Activated CD8-positive, alpha-beta memory T cell treated with anti-CD3 and anti-CD28 coated beads, Interleukin-2, amount 50 U/mL, for 24 hours (primary cell): Measurements from ENCODE around the gene CXCL3.

Source experiments
- DNase-seq: peaks from one replicate; pipeline ENCODE4 v3.0.0-alpha.2; 2020; ENCODE audit errors: extremely low read depth

The CXCL3 gene

DNA sequence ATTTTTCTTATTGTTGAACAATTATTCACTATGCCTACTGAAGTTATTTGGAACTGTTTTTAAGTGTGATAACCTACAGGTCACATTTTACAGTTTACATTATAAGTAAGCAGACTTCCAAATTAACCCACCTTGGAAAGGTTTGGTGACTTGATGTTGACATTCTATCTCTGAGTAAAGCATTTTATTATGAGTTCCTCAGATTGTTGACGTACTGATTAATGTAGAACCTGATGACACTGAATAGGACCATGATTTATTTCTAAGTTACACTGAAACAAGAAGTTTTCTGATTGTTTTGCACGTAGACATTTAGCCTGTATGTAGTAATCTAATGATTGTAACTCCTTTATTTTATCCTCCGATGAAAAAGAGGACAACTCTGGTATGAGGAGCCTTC is 17.0 kb upstream of the CXCL3 start:
- DNase-seq, result no peak

DNA sequence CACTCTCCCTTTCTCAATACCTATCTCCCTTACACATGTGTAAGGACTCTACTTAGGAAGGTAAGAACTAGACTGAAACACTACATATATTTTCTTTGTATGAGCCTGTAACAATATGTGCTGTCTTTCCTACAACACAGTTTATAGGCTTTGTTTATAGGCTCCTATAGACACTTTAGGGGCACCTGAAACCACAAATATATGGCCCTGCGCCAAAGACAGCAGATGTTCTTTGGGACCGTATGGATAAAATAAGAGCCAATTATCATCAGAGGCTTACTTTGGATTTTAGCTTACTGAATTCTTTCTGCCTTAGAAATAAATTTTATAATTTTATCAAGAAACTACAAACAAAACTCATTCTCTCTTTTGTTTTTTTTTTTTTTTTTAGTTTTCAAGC is 16.6 kb upstream of the CXCL3 start:
- DNase-seq, result no peak

DNA sequence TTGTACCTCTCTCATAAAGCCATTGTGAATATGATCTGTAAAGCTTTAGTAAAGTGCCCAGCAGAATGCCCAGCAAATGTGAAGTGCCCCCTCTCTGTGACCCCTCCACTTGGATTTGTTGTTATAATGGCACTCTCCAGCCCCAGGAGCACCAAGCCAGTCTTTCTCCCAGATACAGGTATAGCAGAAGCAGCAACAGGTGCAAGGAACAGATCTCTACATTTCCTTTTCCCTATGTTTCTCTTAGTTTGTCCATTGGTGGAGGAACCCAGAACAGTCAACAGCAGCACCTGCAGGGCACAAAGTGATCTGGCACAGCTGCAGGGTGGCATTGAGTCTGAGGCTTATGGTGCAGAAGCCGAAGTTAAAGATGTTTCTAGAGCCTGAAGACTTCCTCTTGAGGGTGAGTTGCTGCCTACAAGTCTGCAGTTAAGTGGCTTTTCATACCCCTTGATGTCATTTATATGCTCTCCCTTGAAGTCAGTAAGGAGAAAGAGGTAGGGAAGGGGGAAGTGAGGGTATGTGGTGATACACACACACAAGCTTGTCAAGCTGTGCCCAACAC is 16.1 kb upstream of the CXCL3 start:
- DNase-seq, result no peak

DNA sequence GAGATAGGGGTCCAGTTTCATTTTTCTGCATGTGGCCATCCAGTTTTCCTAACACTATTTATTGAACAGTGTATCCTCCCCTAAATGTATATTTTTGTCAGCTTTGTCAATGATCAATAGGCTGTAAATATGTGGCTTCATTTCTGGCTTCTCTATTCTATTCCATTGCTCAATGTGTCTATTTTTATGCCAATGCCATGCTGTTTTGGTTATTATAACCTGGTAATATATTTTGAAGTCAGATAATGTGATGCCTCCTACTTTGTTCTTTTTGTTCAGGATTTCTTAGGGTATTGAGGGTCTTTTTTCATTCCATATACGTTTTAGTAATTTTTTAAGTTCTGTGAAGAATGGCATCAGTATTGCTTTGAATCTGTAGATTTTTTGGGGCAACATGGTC is 8.7 kb upstream of the CXCL3 start:
- DNase-seq, result no peak

DNA sequence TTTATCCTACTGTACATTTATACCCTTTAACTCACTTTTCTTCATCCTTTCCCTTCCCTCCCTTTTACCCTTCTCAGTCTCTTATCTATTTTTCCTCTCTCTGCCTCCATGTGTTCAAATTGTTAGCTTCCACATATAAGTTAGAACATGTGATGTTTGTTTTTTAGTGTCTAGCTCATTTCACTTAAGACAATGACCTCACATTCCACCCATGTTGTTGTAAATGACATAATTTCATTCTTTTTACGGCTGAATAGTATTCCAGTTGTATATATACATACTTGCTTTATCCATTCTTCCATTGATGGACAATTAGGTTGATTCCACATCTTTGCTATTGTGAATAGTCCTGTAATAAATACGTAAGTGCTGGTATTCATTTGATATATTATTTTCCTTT is 7.3 kb upstream of the CXCL3 start:
- no peak for DNase-seq

DNA sequence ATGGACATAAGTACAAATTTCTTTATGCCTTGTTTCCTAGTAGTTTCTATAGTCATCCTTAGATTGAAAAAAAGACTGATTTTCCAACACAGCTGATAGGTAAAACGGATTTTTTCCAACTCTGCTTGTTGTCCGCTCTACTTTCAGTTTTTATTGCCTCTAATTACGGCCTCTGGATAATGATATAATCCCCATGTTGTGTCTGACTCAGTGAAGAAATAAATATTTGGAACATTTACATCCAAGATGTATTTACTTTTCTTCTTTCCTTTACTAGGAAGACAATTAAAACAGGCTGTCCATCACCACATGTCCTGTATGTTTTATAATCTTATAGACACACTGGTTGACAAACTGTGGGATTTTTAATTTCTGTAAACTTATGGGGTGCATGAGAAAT is 6.8 kb upstream of the CXCL3 start:
- no peak for DNase-seq

DNA sequence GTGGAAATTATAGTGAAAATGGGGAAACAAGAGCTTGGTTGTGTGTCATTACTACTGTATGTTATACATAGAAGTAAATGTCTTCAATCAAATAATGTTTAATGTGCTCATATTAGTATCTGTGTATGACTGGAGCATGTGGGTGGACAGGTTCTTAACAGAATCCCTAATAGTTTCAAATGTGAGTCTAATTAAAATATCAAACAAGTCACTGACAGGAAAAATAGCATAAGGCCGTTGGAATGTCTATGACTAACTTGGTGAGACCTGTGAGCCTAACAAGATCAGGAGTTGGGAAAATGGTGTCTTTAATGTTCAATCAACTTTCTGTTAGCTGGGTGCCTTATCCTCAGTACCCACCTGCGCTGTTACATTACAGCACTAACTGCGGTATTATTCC is 6.2 kb upstream of the CXCL3 start:
- DNase-seq, result no peak

DNA sequence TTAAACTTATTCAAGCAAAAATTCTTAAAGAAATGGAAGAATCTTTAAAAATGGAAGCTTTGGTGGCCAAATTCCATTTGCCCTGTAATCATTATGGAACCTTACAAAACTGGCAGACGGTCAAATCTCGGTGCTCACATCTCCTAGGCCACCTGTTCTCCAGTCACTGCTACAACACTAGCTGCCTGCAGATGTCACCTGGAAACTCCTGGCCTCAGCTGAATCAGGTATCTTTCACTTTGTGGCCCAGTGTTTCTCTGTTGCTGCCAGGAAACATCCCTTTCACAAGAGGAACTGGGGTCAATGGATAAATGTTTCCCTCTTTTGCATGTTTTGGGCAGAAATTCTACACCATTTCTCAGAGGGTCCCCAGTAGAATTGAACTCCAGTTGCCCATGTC is 4.2 kb upstream of the CXCL3 start:
- no peak for DNase-seq

DNA sequence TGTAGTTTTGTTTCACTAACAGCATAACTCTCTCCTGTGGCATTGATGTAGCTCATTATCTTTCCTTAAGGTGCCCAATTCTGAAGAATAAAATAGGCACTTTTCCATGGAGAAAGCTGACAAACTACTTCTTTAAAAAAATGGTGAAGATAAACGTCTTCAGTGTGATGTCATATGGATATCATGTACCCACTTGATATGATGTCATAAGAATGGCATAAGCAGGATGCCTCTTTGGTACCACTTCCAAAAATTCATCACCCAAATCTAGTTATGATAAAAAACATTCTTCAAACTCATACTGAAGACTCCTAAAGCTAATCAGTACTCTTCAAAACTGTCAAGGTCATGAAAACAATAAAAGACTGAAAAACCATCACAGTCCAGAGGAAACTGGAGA is 2.9 kb upstream of the CXCL3 start:
- no peak for DNase-seq

DNA sequence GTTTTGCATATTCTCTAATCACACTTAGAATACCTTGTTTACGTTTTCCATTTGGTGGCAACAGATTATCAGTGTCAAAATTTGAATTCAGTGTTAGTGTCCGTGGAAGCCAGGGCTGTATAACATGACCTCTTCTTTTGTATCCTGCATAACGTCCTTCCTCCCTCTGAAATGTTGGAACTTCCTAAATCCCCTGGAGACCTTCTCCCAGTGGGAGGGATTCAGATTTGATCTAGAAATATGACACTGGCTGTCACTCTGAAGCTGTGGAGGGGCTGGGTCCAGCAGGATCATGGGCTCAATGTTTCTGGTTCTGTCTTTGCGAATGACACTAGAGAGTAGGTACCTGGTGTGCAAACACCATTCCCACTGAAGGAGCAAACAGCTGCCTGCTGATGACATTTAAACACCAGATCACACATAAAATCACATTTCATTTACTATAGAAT is 850 bp upstream of the CXCL3 start:
- DNase-seq, result no peak

DNA sequence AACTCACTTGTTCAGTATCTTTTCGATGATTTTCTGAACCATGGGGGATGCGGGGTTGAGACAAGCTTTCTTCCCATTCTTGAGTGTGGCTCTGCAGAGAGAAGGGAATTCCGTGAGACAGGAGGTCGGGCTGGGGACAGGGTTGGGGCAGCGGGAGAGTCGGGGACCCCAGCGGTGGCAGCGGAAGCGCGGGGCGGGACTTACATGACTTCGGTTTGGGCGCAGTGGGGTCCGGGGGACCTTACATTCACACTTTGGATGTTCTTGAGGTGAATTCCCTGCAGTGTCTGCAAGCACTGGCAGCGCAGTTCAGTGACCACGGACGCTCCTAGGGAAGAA is 434 bp downstream of the CXCL3 start:
- DNase-seq, result no peak

DNA sequence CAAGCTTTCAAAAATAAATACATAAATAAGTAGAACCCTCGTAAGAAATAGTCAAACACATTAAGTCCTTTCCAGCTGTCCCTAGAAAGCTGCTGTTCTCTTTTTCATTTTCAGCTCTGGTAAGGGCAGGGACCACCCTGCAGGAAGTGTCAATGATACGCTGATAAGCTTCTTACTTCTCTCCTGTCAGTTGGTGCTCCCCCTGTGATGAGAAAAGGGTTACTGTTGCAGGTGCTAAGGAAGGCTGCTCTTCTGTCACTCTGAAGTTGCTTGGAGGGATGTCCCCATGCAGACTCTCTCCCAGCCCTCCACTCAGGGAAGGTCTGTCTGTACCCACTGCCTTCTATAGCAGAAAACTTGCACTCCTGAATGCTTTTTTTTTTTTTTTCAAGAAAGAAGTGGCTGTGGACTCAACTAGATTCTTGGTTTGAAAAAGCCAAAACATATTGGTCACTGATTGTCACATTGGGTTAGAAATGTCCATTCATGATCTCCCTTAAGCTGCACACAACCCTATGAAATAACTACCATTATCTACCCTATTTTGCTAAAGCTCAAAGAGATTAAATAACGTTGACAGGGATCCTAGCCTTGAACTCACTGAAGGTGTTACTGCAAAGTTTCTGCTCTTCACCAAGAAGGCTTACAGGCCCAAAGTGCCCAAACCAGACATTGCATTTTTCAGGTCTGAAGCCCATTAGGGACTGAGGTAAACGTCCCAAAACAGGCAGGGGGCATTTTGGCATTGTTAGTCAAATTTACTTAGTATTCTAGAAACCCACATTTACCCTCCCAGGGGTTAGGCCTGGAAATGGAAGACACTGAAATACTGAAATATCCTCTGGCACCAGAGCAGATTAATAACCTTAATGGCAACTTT is 1.2 kb downstream of the CXCL3 start:
- no peak for DNase-seq

DNA sequence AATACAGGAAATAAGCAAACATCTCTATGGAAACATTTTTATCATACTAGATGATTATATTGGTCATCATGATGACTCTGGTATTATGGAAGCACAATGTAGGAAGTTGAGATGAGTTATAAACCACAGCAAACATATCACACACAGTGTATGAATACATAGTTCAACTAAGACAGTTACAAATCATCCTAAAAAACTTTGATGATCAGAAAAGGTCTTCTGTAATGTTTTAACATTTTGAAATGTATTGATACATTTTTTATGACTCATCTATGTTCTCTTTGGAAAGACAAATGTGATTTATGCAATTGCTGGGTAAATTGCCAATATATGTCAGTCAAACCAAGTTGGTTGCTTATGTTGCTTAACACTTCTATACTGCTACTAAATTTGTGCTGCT is 4.8 kb downstream of the CXCL3 start:
- no peak for DNase-seq

DNA sequence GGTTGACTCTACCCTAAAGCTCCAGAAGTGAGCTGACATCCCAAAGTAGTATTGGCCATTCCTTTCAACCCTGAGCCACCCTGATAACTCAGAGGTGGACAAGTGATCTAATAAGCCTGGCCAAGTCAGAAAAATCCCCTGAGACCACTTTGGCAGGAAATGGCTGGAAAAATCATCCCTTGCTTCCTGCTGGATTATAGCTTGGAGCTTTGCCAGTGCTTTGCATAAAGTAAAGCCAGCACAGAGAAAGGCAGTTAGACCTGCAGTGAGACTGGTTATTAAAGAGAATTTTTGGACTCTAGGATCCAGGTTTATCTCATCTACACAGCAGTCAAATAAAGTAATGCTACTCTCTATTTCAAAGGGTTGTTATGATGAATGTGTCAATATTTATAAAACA is 6.4 kb downstream of the CXCL3 start:
- DNase-seq, result no peak

DNA sequence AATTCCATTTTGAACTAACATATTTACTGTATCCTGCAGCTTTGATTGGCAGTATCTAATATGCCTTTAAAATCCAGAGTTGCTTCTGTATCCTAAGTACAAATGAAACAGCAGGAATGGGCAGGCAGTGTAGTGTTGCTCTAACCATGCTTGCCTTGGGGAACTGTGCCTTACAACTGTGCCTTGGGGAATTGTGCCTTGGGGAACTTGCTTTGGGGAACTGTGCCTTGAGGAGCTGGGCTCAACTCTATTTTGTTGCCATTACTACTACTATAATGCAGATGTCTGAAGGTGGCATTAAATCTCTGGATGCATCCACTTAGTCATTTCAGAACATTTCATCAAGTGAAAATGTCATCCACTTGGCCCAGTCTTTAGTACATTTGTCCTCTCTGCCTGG is 6.9 kb downstream of the CXCL3 start:
- DNase-seq, result no peak

DNA sequence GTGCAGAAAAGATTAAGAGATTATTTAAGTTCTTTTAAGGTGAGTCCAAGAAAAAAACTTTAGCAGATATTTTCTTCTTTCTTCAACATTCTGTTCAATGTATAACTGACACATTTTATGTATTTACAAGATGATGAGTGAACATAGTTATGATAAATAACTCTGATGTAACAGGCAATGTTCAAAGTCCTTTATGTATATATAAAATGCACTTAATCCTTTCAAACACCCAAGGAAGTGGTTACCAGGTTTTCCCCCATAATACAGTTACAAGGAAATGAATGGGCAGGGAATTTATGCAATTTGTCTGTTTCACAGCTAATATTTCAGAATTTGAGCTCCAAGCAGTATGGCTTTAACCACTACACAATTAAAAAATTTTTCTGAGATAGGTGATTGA is 8.2 kb downstream of the CXCL3 start:
- no peak for DNase-seq

DNA sequence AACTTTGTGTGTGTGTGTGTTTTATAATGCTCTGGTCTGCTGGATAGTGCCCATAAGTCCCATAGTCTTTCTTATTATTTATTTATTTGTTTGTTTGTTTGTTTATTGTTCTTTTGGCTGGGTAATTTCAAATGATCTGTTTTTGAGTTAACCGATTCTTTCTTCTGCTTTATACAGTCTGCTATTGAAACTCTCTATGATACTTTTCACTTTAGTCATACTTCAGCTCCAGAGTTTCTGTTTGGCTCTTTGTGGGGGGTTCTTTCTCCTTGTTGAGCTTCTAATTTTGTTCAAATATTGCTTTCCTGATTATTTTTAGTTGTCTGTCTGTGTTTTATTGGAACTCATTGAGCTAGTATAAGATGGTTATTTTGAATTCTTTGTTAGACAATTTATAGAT is 10.0 kb downstream of the CXCL3 start:
- no peak for DNase-seq

DNA sequence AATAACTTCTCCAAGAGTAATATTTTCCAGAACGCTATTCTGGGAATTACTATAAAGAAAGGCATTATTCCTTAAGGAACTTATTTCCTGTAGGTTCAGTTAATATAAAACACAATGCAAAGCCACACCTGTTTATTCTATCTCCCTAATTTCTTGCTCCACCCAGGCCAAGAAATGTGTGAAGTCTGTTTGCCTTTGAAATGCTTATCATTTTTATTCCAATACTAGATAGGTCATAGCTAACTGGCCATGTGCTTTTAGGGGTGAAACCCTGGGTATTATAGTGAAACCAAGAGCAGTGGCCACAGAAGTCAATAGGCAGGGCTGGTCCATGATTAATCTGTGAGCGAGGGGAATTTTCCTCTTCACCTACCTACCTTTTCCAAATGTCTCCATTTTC is 14.8 kb downstream of the CXCL3 start:
- no peak for DNase-seq

DNA sequence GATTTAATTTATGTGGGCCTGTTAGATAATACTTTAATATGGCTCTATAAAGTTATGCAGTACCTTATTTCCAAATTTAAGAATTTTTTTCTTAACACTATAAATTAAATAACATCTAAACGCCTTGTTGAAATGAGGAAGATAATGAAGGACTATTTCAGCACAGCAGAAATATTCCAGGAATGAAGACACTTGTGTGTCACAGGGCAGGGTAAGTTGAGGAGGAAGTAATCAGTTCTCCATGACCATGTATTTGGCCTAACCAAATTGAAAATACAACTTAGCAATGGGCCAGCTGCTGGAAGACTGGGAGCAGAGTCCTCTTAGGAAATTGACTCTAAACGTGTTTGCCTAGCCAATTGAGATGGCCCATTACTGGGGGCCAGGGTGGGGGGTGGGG is 16.9 kb downstream of the CXCL3 start:
- no peak for DNase-seq

DNA sequence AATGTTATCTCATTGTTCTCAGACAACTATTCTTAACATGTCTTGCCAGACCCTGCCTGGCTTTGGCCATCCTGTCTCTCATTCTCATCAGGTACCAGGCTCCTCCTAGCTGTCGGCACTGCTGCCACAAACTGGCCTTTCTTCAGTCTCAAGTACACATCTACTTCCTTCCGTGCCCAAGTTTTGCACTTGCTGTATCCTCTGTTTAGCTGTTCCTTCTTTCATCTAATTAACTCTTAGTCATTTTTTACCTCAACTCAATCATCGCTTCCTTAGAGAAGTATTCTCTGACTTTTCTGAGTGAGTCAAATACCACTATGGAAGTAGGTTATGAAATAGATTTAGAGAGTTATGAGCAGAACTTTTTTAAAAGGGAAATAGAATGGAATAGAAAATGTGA is 19.7 kb downstream of the CXCL3 start:
- no peak for DNase-seq

DNA sequence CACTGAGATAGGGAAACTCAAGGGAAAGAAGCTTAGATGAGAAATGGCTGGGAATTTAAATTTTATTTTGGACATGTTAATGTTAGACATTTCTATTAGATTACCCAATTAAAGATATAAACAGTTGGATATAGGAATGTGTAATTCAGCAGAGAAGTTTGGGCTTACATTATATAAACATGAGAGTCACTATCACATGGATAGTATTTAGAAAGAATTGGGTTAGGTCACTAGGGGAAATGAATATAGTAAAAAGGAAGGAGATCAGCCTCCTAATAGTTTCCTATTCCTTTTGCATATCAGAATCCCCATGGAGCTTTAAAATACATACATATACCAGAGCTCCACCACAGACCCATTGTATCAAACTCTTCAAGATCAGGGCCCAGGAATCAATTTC is 20.4 kb downstream of the CXCL3 start:
- no peak for DNase-seq

DNA sequence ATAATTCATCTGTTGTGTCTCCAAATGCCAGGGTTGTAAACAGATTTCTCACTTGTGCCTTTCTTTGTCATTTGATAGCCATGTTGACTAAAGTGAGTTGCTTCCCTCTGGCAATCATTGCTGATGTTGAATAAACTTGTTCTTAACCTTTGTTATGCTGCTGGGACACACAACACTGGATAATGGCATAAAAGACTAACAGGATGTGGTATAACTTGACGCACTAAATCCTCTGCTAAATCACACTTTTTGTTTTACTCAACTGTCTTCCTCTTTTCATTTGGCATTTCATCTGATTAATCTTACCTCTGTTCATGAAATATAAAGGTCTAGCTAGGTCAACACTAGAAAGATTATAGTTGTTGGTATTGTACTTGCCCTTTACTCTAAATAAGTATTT is 22.4 kb downstream of the CXCL3 start:
- DNase-seq, result no peak

DNA sequence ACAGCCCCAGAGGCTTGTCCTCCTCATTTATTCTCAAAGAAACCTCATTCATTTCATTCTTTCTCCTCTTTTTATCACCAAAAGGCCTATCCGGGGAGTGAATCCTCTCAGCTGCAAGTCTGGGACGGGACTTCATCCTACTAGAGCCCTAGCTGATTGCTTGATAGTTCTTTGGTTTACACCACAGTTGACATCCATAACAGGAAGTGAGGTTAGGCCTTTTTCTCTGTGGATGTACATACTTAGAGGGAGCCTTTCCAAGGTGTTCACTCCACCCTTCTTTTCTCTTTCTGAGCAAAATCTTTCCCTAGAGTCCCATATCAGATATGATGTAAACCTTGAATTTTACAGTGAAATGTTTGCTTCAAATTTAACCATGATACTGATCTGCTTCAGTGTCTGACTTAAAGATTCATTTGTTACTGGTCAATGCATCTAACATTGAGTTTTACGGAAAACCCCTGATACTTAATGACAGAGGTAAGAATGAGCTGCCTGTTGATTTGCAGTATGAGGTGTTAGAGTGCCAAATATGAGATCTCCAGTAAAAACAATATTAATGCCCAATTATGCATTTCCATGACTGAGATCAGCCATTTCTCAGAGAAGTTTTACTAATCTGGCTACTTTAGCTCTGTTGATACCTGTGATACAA is 23.2 kb downstream of the CXCL3 start:
- DNase-seq, result no peak
